SK-N-SH treated with all-trans-retinoic acid at 6 μM for 48 hours (cell line): ENCODE data around the gene PTPRN2.

Experiments used
- ATAC-seq: fragments of 200-7000 bp; cut with Tn5 transposase; 3 replicates; pipeline ENCODE4 v1.9.1; 2020; ENCODE audit warnings: mild to moderate bottlenecking, moderate library complexity
- ARNTL ChIP-seq: fragments of 450-650 bp; formaldehyde crosslinking; IDR thresholded peaks from 2 replicates; pipeline ENCODE4 v1.5.0; 2020; ENCODE audit warnings: low read depth, mild to moderate bottlenecking, moderate library complexity, borderline replicate concordance
- BACH2 ChIP-seq: fragments of 250-450 bp; sonication (Bioruptor Pico); IDR thresholded peaks from 2 replicates; pipeline ENCODE4 v1.9.0; 2021; ENCODE audit warnings: mild to moderate bottlenecking, borderline replicate concordance
- CSDC2 ChIP-seq: fragments of 250-450 bp; sonication (Bioruptor Pico); IDR thresholded peaks from 2 replicates; pipeline ENCODE4 v1.5.0; 2020; ENCODE audit warnings: mild to moderate bottlenecking, moderate library complexity
- CSRNP3 ChIP-seq: fragments of 250-450 bp; sonication (Bioruptor Pico); IDR thresholded peaks from 2 replicates; pipeline ENCODE4 v1.5.1; 2021; ENCODE audit warnings: mild to moderate bottlenecking, moderate library complexity
- ESRRG ChIP-seq: fragments of 250-450 bp; sonication (Bioruptor Pico); IDR thresholded peaks from 2 replicates; pipeline ENCODE4 v1.6.1; 2021; ENCODE audit warnings: mild to moderate bottlenecking
- OSR1 ChIP-seq: fragments of 250-450 bp; sonication (Bioruptor Pico); IDR thresholded peaks from 2 replicates; pipeline ENCODE4 v1.8.0; 2022; ENCODE audit warnings: moderate library complexity, mild to moderate bottlenecking, inconsistent platforms
- POU6F1 ChIP-seq: fragments of 250-450 bp; sonication (Bioruptor Pico); IDR thresholded peaks from 2 replicates; pipeline ENCODE4 v1.8.0; 2021; ENCODE audit warnings: low read depth, mild to moderate bottlenecking, moderate library complexity, borderline replicate concordance
- PPARA ChIP-seq: fragments of 250-450 bp; sonication (Bioruptor Pico); IDR thresholded peaks from 2 replicates; pipeline ENCODE4 v1.5.0; 2020; ENCODE audit warnings: mild to moderate bottlenecking, borderline replicate concordance
- RARB ChIP-seq: fragments of 250-450 bp; sonication (Bioruptor Pico); IDR thresholded peaks from 2 replicates; pipeline ENCODE4 v1.8.0; 2021; ENCODE audit warnings: mild to moderate bottlenecking, moderate library complexity
- SNAI2 ChIP-seq: fragments of 250-450 bp; sonication (Bioruptor Pico); IDR thresholded peaks from 2 replicates; pipeline ENCODE4 v1.5.0; 2020; ENCODE audit warnings: mild to moderate bottlenecking, moderate library complexity
- TCF4 ChIP-seq: fragments of 250-450 bp; sonication (Bioruptor Pico); IDR thresholded peaks from 2 replicates; pipeline ENCODE4 v1.8.0; 2021; ENCODE audit warnings: mild to moderate bottlenecking, moderate library complexity, borderline replicate concordance
- TOX ChIP-seq: fragments of 250-450 bp; sonication (Bioruptor Pico); IDR thresholded peaks from 2 replicates; pipeline ENCODE4 v1.8.0; 2021; ENCODE audit warnings: mild to moderate bottlenecking, moderate library complexity, borderline replicate concordance
- TSHZ2 ChIP-seq: fragments of 250-450 bp; sonication (Bioruptor Pico); IDR thresholded peaks from 2 replicates; pipeline ENCODE4 v1.5.0; 2020; ENCODE audit warnings: mild to moderate bottlenecking, moderate library complexity
- ZC3H10 ChIP-seq: fragments of 250-450 bp; sonication (Bioruptor Pico); IDR thresholded peaks from 2 replicates; pipeline ENCODE4 v1.5.1; 2021; ENCODE audit warnings: mild to moderate bottlenecking, moderate library complexity
- ZFP3 ChIP-seq: fragments of 250-450 bp; sonication (Bioruptor Pico); IDR thresholded peaks from 2 replicates; pipeline ENCODE4 v1.5.0; 2020; ENCODE audit warnings: mild to moderate bottlenecking, moderate library complexity
- ZFP30 ChIP-seq: fragments of 450-650 bp; formaldehyde crosslinking; IDR thresholded peaks from 2 replicates; pipeline ENCODE4 v1.5.0; 2022; ENCODE audit warnings: mild to moderate bottlenecking, moderate library complexity
- ZNF565 ChIP-seq: fragments of 450-650 bp; formaldehyde crosslinking; conservative IDR thresholded peaks from 2 replicates; pipeline ENCODE4 v1.5.0; 2020; ENCODE audit warnings: low read depth, mild to moderate bottlenecking, moderate library complexity
- ZNF70 ChIP-seq: fragments of 450-650 bp; formaldehyde crosslinking; IDR thresholded peaks from 2 replicates; pipeline ENCODE4 v1.5.0; 2020; ENCODE audit warnings: mild to moderate bottlenecking, moderate library complexity
- ZNF8 ChIP-seq: fragments of 450-650 bp; formaldehyde crosslinking; IDR thresholded peaks from 2 replicates; pipeline ENCODE4 v1.5.0; 2020; ENCODE audit warnings: mild to moderate bottlenecking, moderate library complexity
- TF ChIP-seq, protein P1 (sequence below): fragments of 250-450 bp; sonication (Bioruptor Pico); IDR thresholded peaks from 2 replicates; pipeline ENCODE4 v1.5.1; 2020; ENCODE audit warnings: low read depth, mild to moderate bottlenecking, moderate library complexity

PTPRN2 gene

DNA sequence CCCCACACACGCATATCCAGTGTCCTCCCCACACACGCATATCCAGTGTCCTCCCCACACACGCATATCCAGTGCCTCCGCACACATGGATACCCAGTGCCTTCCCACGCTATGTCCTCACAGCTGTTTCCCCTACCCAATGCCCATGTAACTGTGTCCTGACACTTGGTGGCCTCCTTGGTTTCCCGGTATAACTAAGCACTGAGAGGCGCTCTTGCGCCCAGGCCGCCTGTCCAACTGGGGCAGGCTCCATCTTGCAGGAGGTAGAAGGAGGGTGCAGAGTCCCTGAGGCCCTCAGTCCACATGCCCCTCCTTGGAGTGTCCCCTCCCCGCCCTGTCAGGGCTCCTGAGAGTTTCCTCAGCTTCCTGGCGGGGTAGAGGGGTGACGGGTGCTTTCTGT, 715.2 kb downstream of the PTPRN2 start:
- no peak for ATAC-seq

GRCh38 chr7:157871681-157872080, 715.9 kb downstream of the PTPRN2 start:
- no peak for ATAC-seq
- TF ChIP-seq TOX (CRISPR knock-in tag) (no peak), ZNF8 (CRISPR knock-in tag) (no peak), ZNF565 (CRISPR knock-in tag) (no peak), PPARA (CRISPR knock-in tag) (no peak), ARNTL (CRISPR knock-in tag) (no peak), ZFP30 (no peak), OSR1 (no peak), ZFP3 (CRISPR knock-in tag) (no peak), SNAI2 (no peak)
- TF ChIP-seq, all 23 proteins: peak for 0

More for the DNA sequence above, 715.2 kb downstream of the PTPRN2 start:
- no peak for TF ChIP-seq POU6F1 (CRISPR knock-in tag)

GRCh38 chr7:157870644-157871290, 716.9 kb downstream of the PTPRN2 start:
- ATAC-seq, result no peak
- TF ChIP-seq SNAI2 (no peak), POU6F1 (CRISPR knock-in tag) (no peak), ZFP30 (no peak)
- TF ChIP-seq, all 23 proteins: peak for 0

DNA sequence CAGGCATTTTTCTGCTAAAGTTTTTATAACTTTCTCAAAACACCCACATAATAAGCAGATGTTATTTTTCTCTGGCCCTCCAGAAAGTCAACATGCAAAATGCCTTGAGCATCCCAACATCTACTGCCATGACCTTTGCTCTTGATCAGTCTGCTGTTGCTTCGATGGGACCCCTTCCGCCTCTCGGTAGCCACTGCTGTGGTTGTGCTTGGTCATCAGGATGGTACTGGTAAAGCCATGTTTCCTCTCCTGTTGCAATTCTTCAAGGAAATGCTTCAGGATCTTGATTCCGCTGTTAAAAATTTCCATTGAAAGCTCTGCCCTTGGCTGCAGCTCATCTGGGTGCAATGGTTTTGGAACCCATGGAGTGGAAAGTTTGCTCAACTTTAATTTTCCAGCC, 717.8 kb downstream of the PTPRN2 start:
- TF ChIP-seq ESRRG (CRISPR knock-in tag) (no peak), POU6F1 (CRISPR knock-in tag) (no peak), TSHZ2 (CRISPR knock-in tag) (no peak), ARNTL (CRISPR knock-in tag) (no peak), PPARA (CRISPR knock-in tag) (no peak), ZNF565 (CRISPR knock-in tag) (no peak), TOX (CRISPR knock-in tag) (no peak), BACH2 (CRISPR knock-in tag) (no peak), ZNF70 (CRISPR knock-in tag) (no peak), CSRNP3 (CRISPR knock-in tag) (no peak), RARB (no peak), ZFP30 (no peak), ZC3H10 (no peak), ZNF8 (CRISPR knock-in tag) (no peak), OSR1 (no peak), ZFP3 (CRISPR knock-in tag) (no peak), TCF4 (no peak), CSDC2 (no peak)
- TF ChIP-seq, protein P1, sequence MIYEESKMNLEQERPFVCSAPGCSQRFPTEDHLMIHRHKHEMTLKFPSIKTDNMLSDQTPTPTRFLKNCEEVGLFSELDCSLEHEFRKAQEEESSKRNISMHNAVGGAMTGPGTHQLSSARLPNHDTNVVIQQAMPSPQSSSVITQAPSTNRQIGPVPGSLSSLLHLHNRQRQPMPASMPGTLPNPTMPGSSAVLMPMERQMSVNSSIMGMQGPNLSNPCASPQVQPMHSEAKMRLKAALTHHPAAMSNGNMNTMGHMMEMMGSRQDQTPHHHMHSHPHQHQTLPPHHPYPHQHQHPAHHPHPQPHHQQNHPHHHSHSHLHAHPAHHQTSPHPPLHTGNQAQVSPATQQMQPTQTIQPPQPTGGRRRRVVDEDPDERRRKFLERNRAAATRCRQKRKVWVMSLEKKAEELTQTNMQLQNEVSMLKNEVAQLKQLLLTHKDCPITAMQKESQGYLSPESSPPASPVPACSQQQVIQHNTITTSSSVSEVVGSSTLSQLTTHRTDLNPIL (CRISPR knock-in tag), result no peak
- ATAC-seq, result no peak
